SK-N-SH treated with all-trans-retinoic acid at 6 μM for 48 hours (cell line): Measurements from ENCODE around the gene MSS51.

Experiments
- ATAC-seq: fragments of 200-7000 bp; cut with Tn5 transposase; 3 replicates; pipeline ENCODE4 v1.9.1; 2020; ENCODE audit warnings: mild to moderate bottlenecking, moderate library complexity
- ARNTL ChIP-seq: fragments of 450-650 bp; formaldehyde crosslinking; IDR thresholded peaks from 2 replicates; pipeline ENCODE4 v1.5.0; 2020; ENCODE audit warnings: low read depth, mild to moderate bottlenecking, moderate library complexity, borderline replicate concordance
- BACH2 ChIP-seq: fragments of 250-450 bp; sonication (Bioruptor Pico); IDR thresholded peaks from 2 replicates; pipeline ENCODE4 v1.9.0; 2021; ENCODE audit warnings: mild to moderate bottlenecking, borderline replicate concordance
- CREB5 ChIP-seq: fragments of 250-450 bp; sonication (Bioruptor Pico); IDR thresholded peaks from 2 replicates; pipeline ENCODE4 v1.5.1; 2020; ENCODE audit warnings: low read depth, mild to moderate bottlenecking, moderate library complexity
- CSDC2 ChIP-seq: fragments of 250-450 bp; sonication (Bioruptor Pico); IDR thresholded peaks from 2 replicates; pipeline ENCODE4 v1.5.0; 2020; ENCODE audit warnings: mild to moderate bottlenecking, moderate library complexity
- ESRRG ChIP-seq: fragments of 250-450 bp; sonication (Bioruptor Pico); IDR thresholded peaks from 2 replicates; pipeline ENCODE4 v1.6.1; 2021; ENCODE audit warnings: mild to moderate bottlenecking
- GLIS3 ChIP-seq: fragments of 250-450 bp; sonication (Bioruptor Pico); IDR thresholded peaks from 2 replicates; pipeline ENCODE4 v1.5.0; 2020; ENCODE audit warnings: mild to moderate bottlenecking, moderate library complexity
- ISL1 ChIP-seq: fragments of 250-450 bp; sonication (Bioruptor Pico); IDR thresholded peaks from 2 replicates; pipeline ENCODE4 v2.1.2; 2022; ENCODE audit warnings: mild to moderate bottlenecking, moderate library complexity
- OSR1 ChIP-seq: fragments of 250-450 bp; sonication (Bioruptor Pico); IDR thresholded peaks from 2 replicates; pipeline ENCODE4 v1.8.0; 2022; ENCODE audit warnings: moderate library complexity, mild to moderate bottlenecking, inconsistent platforms
- POU6F1 ChIP-seq: fragments of 250-450 bp; sonication (Bioruptor Pico); IDR thresholded peaks from 2 replicates; pipeline ENCODE4 v1.8.0; 2021; ENCODE audit warnings: low read depth, mild to moderate bottlenecking, moderate library complexity, borderline replicate concordance
- PPARA ChIP-seq: fragments of 250-450 bp; sonication (Bioruptor Pico); IDR thresholded peaks from 2 replicates; pipeline ENCODE4 v1.5.0; 2020; ENCODE audit warnings: mild to moderate bottlenecking, borderline replicate concordance
- RARB ChIP-seq: fragments of 250-450 bp; sonication (Bioruptor Pico); IDR thresholded peaks from 2 replicates; pipeline ENCODE4 v1.8.0; 2021; ENCODE audit warnings: mild to moderate bottlenecking, moderate library complexity
- SNAI2 ChIP-seq: fragments of 250-450 bp; sonication (Bioruptor Pico); IDR thresholded peaks from 2 replicates; pipeline ENCODE4 v1.5.0; 2020; ENCODE audit warnings: mild to moderate bottlenecking, moderate library complexity
- TCF4 ChIP-seq: fragments of 250-450 bp; sonication (Bioruptor Pico); IDR thresholded peaks from 2 replicates; pipeline ENCODE4 v1.8.0; 2021; ENCODE audit warnings: mild to moderate bottlenecking, moderate library complexity, borderline replicate concordance
- TOX ChIP-seq: fragments of 250-450 bp; sonication (Bioruptor Pico); IDR thresholded peaks from 2 replicates; pipeline ENCODE4 v1.8.0; 2021; ENCODE audit warnings: mild to moderate bottlenecking, moderate library complexity, borderline replicate concordance
- ZC3H10 ChIP-seq: fragments of 250-450 bp; sonication (Bioruptor Pico); IDR thresholded peaks from 2 replicates; pipeline ENCODE4 v1.5.1; 2021; ENCODE audit warnings: mild to moderate bottlenecking, moderate library complexity
- ZFP3 ChIP-seq: fragments of 250-450 bp; sonication (Bioruptor Pico); IDR thresholded peaks from 2 replicates; pipeline ENCODE4 v1.5.0; 2020; ENCODE audit warnings: mild to moderate bottlenecking, moderate library complexity
- ZFP30 ChIP-seq: fragments of 450-650 bp; formaldehyde crosslinking; IDR thresholded peaks from 2 replicates; pipeline ENCODE4 v1.5.0; 2022; ENCODE audit warnings: mild to moderate bottlenecking, moderate library complexity
- ZNF565 ChIP-seq: fragments of 450-650 bp; formaldehyde crosslinking; conservative IDR thresholded peaks from 2 replicates; pipeline ENCODE4 v1.5.0; 2020; ENCODE audit warnings: low read depth, mild to moderate bottlenecking, moderate library complexity
- ZNF70 ChIP-seq: fragments of 450-650 bp; formaldehyde crosslinking; IDR thresholded peaks from 2 replicates; pipeline ENCODE4 v1.5.0; 2020; ENCODE audit warnings: mild to moderate bottlenecking, moderate library complexity
- ZNF8 ChIP-seq: fragments of 450-650 bp; formaldehyde crosslinking; IDR thresholded peaks from 2 replicates; pipeline ENCODE4 v1.5.0; 2020; ENCODE audit warnings: mild to moderate bottlenecking, moderate library complexity
- TF ChIP-seq, protein P1 (sequence below): fragments of 250-450 bp; sonication (Bioruptor Pico); IDR thresholded peaks from 2 replicates; pipeline ENCODE4 v1.5.1; 2021; ENCODE audit warnings: mild to moderate bottlenecking, moderate library complexity
- TF ChIP-seq, protein P2 (sequence below): fragments of 250-450 bp; sonication (Bioruptor Pico); IDR thresholded peaks from 2 replicates; pipeline ENCODE4 v1.8.0; 2020; ENCODE audit warnings: mild to moderate bottlenecking, moderate library complexity, borderline replicate concordance

The MSS51 gene

GRCh38 chr10:73432646-73433537 lies 469 bp downstream of the MSS51 start:
- no peak for ATAC-seq

GRCh38 chr10:73426318-73426717 lies 7.0 kb downstream of the MSS51 start:
- TF ChIP-seq OSR1 (CRISPR knock-in tag) (no peak), POU6F1 (CRISPR knock-in tag) (no peak), BACH2 (no peak), TOX (CRISPR knock-in tag) (no peak)
- no peak for ATAC-seq

More at GRCh38 chr10:73432646-73433537, 469 bp downstream of the MSS51 start:
- no peak for TF ChIP-seq ESRRG (CRISPR knock-in tag)
- TF ChIP-seq ZNF565 (CRISPR knock-in tag) = no peak
- TF ChIP-seq OSR1 (CRISPR knock-in tag) = no peak
- TF ChIP-seq ZFP30 (CRISPR knock-in tag) = no peak
- TF ChIP-seq ZNF70 (CRISPR knock-in tag) = no peak
- no peak for TF ChIP-seq ZNF8
- no peak for TF ChIP-seq RARB (CRISPR knock-in tag)
- TF ChIP-seq PPARA (CRISPR knock-in tag) = no peak
- no peak for TF ChIP-seq ISL1
- TF ChIP-seq SNAI2 (CRISPR knock-in tag) = no peak

DNA sequence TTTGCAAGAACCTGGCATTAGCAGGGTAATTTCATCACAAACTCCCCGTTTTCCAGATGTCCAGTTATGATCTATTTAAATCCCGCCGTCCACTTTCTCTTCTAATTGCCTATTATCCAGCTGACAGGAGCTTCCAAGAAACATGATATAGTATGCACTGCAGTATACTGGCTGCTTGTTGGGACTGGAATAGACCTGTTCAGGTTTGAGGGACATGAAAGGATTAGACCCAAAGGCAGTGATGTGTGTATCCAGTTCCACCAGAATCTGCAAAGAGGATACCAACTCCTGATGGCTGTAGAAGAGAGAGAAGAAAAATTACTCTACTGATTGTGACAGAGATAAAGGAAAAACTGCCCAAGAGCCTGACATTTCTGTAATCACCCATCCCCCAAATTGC lies 8.9 kb downstream of the MSS51 start:
- TF ChIP-seq ZNF8 (no peak), BACH2 (no peak), SNAI2 (CRISPR knock-in tag) (no peak), ZNF70 (CRISPR knock-in tag) (no peak), ARNTL (CRISPR knock-in tag) (no peak), GLIS3 (CRISPR knock-in tag) (no peak), CREB5 (CRISPR knock-in tag) (no peak), ZC3H10 (CRISPR knock-in tag) (no peak), ZFP30 (CRISPR knock-in tag) (no peak), ISL1 (no peak), TCF4 (CRISPR knock-in tag) (no peak), ZFP3 (CRISPR knock-in tag) (no peak), ESRRG (CRISPR knock-in tag) (no peak), RARB (CRISPR knock-in tag) (no peak), ZNF565 (CRISPR knock-in tag) (no peak), OSR1 (CRISPR knock-in tag) (no peak)
- TF ChIP-seq, protein P1, sequence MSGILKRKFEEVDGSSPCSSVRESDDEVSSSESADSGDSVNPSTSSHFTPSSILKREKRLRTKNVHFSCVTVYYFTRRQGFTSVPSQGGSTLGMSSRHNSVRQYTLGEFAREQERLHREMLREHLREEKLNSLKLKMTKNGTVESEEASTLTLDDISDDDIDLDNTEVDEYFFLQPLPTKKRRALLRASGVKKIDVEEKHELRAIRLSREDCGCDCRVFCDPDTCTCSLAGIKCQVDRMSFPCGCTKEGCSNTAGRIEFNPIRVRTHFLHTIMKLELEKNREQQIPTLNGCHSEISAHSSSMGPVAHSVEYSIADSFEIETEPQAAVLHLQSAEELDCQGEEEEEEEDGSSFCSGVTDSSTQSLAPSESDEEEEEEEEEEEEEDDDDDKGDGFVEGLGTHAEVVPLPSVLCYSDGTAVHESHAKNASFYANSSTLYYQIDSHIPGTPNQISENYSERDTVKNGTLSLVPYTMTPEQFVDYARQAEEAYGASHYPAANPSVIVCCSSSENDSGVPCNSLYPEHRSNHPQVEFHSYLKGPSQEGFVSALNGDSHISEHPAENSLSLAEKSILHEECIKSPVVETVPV (CRISPR knock-in tag) = no peak
- TF ChIP-seq, protein P2, sequence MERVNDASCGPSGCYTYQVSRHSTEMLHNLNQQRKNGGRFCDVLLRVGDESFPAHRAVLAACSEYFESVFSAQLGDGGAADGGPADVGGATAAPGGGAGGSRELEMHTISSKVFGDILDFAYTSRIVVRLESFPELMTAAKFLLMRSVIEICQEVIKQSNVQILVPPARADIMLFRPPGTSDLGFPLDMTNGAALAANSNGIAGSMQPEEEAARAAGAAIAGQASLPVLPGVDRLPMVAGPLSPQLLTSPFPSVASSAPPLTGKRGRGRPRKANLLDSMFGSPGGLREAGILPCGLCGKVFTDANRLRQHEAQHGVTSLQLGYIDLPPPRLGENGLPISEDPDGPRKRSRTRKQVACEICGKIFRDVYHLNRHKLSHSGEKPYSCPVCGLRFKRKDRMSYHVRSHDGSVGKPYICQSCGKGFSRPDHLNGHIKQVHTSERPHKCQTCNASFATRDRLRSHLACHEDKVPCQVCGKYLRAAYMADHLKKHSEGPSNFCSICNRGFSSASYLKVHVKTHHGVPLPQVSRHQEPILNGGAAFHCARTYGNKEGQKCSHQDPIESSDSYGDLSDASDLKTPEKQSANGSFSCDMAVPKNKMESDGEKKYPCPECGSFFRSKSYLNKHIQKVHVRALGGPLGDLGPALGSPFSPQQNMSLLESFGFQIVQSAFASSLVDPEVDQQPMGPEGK (CRISPR knock-in tag) = no peak
- ATAC-seq = no peak

DNA sequence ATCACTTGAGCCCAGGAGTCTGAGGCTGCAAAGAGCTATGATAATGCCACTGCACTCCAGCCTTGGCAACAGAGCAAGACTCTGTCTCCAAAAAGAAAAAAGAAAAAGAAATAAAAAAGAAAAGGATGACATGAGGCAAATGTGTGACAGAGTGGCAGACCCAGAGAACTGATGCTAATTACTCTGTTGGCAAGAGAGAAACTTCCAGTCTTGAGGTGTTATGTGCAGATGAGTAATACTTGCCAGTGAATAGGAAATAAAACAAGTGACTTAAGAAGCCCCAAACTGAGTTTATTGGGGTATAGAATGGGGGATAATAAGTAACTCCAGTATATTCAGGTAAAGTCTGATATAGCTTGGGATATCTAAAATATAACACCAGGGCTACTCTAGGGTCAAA lies 10.1 kb downstream of the MSS51 start:
- TF ChIP-seq ARNTL (CRISPR knock-in tag) (no peak), ZNF8 (no peak), ISL1 (no peak), ZFP3 (CRISPR knock-in tag) (no peak), ZNF70 (CRISPR knock-in tag) (no peak), CSDC2 (no peak), TCF4 (CRISPR knock-in tag) (no peak), BACH2 (no peak), SNAI2 (CRISPR knock-in tag) (no peak), ZFP30 (CRISPR knock-in tag) (no peak), TOX (CRISPR knock-in tag) (no peak), GLIS3 (CRISPR knock-in tag) (no peak), ZNF565 (CRISPR knock-in tag) (no peak), PPARA (CRISPR knock-in tag) (no peak), ZC3H10 (CRISPR knock-in tag) (no peak), POU6F1 (CRISPR knock-in tag) (no peak)
- TF ChIP-seq, protein P2 (CRISPR knock-in tag) = no peak
- ATAC-seq = no peak
